Measurements from ENCODE around the gene EPG5.

DNA sequence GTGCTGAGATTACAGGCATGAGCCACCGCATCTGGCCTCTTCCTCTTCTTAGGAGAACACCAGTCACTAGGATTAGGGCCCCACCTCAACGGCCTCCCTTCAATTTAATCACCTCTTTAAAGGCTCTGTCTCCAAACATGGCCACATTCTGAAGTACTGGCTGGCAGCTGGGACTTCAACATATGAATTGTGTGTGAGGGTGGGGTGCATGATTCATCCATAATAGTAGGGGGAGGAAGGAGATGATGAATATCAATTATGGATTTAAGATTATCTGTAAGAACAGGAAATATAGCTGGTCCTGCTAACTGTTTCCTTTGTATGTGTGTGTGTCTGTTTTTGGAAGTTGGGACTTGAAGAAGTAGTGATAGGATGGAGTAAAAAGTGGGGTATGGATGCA lies 14.7 kb upstream of the EPG5 start:
- TF ChIP-seq CTCF (IDR thresholded peaks at IDR 0.05) (no peak), POLR2A (IDR thresholded peaks at IDR 0.05) (no peak)
